GM11168 (cell line): ENCODE results near the gene COL17A1.

Experiments used
- in situ Hi-C: fragments of 300-500 bp; cut with MboI; formaldehyde crosslinking; loops from one replicate; pipeline ENCODE4 v1.12.0; 2022; ENCODE audit warnings: low sequenced_read_pairs; ENCODE audit not compliant: unreplicated experiment

COL17A1 gene

DNA sequence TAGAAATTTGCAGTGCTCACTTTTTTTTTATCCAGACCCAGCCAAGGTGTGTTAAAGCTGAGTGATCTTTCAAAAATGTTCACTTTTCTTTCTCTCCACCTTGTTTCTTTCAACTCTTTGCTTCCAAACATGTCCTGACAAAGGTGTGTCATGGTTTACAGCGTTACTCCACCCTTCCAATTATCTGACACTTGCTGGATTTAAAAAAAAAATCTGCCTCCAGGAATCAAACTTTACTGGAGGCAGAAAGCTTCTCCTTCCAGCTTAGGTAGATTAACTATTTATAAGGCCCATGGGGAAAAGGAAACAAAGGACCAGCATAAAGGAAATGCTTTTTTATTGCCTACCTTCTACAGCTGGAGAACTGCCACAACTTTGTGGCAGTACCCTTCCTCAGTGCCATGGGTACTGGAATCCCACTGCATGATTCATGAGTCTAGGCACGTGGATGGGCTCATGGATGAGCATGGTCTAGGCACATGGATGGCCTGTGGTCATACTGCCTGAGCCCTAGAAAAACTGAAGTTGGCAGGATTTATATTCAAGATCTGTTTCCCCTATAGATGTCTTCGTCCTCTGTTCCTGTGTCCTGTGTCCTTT is at the start of gene COL17A1:
TSS of gene COL17A1 (minus strand) at position 80 of the 600 bp plus-strand sequence. CDS start 5,207 bp downstream, outside the sequence.
- in situ Hi-C loops, result no loop called here

DNA sequence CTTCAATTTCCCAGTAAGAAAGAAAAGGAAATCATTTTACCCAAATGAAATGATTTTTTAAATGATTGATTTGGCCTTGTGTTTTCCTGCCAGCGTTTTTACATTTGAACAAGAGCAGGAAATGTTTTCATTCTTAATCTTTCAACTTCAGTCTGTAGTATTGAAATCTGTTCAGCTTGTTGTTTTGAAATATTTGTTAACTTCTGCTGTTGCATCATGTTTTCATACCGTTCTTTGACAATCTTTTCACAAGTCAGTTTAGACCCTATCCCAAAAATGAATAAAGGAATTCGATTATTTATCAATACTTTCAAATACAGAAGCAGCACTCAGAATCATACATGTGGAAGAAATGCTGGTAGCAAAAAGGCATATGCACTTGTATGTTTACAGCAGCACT is 44.4 kb upstream of the COL17A1 start:
- in situ Hi-C loops, result no loop called here

DNA sequence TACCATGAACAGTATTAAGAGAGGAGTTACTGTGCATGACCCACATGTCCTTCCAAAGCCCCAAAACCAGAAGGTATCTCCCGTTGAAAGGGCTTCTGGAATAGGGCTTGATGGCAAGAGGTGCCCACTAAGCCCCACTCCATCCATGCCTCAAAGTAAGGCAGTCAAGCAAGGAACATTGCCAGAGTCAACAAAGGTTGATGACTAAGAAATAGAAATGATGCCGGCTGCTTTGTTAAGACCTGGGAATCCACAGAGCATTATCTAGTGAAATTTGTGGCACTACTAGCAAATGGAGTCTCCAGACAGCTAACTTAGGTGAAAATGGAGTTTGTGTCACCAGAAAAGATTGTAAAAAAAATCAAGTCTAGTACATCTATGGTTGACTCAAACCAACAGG is 42.5 kb upstream of the COL17A1 start:
- in situ Hi-C loops, result no loop called here

DNA sequence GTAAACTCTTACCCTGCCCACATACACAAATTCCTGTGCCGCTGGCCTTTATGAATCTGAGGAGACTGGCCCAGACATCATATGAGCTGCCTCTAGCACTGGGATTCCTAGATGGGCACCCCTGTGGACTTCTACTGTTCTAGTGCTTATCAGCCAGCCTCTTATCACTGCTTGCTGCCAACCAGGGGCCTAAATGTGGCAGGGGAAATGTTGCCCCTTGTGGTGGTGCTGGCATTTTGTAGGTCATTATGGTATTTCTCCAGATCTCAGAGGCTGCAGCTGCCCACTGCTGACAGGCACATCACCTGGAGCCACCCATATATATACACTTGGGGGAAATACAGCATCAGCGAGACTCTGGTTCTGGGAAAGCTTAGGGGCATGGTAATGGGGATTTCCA is 41.7 kb upstream of the COL17A1 start:
- in situ Hi-C loops, result no loop called here

DNA sequence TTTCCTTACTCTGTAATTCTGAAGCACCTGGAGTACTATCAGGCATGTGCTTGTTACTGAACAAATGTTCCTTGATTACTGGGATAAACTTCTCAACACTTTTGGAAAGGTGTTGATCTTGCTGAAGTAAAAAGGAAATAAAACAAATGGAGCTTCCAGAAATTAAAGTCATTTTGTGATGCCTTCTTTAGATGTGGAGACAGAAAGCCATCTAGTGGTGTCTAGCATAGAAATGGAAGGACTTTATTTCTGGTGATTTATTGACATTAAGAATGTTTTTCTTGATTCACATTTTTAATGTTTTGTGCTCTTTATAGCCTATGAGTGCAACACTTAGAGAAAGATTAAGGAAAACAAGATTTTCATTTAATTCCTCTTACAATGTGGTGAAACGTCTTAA is 37.7 kb upstream of the COL17A1 start:
- in situ Hi-C loops, result no loop called here

DNA sequence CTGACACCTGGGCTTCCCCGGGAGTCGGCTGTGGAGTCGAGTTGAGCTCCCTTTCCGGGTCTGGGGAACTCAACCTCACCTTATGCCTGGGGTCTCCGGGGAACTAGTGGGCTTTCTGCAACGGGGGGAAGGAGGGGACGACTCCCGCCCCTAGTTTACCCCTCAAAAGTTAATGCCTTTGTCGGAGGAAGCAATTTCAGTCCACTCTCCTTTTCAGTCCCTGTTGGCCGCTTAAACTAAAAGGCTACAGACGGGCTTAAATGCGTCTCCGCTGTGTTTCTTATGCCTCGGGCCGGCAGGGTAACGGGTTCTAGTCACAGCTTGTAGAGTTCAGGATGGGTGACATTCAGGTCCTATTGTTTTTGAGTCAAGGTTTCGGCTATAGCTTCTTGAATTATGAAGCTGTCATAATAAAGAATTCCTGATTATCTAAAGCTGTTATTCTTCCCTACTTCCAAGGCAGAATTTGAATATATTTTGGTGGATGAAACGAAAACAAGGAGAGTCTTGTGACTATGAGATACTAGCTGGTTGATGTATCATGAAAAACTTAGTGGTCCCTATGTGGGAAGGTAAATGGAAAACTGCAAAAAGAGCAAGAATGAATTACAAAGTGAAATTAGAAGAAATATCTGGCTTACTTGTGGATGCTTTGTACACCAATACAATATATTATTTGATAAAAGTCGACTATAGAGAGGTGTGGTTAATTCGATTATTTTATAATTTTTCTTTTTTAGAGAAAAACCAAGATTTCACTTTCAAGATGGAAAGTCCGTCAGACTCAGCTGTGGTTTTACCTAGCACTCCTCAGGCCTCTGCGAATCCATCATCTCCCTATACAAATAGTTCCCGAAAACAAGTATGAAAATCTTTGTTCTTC is 36.8 kb upstream of the COL17A1 start:
- in situ Hi-C loops, result no loop called here

DNA sequence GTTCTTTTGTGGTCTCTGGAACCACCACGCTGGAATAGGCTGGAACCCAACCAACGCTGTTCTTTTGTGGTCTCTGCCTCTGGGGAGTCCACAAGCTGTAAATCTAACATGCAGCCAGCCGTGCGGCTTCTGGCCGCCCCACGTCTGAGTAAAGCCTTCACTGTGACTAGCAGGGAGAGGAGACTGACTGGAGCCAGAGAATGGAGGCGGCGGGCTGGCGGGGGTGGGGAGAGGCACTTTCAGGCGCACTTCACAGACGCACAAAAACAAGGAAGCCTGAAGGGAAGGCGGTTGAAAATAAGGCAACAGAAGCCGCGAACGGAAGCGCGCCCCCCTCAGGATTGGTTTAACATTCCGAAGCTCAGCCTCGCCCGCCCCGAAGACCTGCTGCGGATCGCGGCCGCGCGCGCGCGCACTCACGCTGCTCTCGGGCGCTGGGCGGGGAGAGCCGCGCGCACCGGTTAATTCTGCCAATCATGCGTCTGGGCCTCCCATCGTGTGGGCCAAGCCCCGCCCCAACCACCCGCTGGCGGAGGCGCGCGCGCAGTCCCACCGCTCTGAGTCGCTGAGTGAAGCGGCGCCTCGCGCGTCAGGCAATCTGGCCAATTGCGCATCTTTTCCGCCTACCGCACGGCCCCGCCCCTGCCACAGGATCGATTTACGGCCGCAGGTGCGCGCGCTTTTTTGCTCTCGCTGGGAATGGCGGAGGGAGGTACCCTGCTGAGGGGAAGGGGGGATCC is 36.0 kb upstream of the COL17A1 start, which contains the start of gene SFR1:
TSS of gene SFR1 (plus strand) at position 687 of the 740 bp plus-strand sequence. CDS start at position 700, 13 bp downstream.
- in situ Hi-C loops, result no loop called here

DNA sequence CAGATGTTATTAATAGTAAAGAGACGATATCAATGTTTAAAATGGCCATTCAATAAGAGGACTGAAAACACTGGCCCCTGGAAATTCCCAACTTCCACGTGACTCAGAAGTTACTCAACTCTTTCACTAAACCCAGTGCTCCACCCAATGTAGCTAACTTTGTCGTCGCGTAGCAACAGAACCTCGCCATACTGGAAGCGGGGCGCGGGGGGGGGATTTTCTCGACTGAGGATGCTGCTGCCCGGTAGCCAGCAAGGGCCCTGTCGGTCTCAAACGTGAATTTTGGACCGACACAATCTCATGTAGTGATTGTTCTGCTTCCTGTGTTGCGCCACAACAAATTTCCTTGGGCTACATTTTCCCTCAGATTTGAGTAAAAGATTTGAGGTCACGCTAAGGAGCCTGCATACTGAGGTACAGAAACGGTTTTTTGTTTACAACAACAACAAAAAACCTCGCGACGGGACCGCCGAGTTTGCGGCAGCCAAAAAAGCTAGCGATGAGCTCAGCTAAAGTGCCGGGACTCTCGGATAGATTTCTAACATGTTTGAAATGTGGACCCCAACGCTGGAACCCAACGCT is 35.3 kb upstream of the COL17A1 start:
- in situ Hi-C loops, result no loop called here

DNA sequence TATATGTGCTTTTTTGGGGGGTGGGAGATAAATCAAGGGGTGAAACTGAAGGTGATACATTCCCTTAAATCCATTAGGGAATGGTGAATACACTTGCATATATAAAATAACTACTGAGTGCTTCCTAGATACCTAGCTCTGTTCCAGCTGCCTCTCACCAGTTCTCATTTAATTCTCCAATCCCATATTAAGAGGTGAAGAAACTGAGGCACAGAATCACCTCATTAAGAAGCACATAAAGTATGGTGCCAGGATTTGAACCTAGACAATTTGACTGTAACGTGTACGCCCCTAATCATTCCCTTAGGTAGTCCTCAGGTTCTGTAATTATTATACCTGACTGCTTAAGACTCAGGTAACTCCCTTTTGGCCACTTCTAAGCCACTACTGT is 34.8 kb upstream of the COL17A1 start:
- in situ Hi-C loops, result no loop called here

DNA sequence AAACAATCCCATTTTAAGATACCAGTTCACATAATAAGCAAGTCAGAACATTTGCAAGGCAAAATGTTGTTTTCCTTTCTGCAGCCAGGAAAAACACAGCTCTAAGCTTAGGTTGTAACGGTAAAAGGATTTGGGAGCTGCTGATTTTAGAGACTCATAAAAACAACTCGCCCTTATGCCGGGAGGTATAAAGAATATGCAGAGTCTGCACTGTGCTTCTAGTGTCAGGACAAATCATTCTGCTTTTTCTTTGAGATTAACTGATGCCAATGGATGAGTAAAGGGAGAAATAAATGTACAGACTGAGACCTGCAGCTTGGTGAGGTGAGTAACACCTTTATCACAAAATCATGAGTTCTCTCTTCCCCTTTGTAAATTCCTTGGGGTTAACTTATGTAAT is 34.3 kb upstream of the COL17A1 start:
- in situ Hi-C loops, result no loop called here

DNA sequence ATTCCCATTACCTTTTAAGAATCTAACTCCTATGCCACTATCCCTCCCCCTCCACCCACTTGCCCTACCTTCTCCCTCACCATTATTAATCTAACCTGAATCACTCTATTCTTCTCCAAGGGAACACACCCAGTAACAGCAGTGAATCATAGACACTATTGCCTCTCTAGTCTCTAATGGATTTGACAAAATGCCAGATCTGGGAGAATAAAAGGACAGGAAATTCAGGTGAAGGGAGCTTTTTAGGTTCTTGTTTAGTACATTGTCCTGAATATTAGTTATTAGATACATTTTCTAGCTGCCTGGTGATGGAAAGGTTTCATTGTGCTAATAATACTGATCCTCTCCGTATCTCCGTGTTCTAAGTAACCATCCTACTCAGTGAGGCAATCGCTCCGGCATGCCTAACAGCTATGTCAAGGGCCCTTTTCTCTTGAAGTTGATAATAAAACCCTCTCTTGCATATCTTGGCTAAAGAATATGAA is 32.2 kb upstream of the COL17A1 start:
- in situ Hi-C loops, result no loop called here

DNA sequence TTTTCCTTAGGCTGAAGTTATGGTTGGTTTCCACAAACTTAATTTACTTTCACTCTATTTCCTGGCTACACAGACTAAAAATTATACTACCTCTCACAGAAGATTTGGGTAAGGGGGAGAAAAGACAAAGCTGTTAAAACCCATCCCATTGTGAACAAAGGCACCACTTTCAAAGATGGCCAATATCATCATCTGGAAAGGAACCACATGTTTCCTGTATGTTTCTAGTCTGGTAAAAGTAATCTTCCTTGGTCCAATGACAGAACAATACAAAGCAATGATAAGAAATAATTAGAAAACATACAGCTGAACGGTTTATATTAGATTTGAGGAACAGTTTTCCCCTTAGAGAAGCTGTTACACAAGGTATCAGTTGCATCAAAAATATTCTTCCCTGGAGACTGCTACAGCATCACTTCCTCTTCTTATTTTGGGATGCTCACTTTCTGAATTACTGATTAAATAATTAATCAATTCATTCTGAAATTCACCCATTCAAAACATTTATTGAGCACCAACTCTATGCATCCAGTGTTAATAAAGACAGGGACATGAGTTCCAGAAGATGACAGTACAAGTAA is 27.8 kb upstream of the COL17A1 start:
- in situ Hi-C loops, result no loop called here

DNA sequence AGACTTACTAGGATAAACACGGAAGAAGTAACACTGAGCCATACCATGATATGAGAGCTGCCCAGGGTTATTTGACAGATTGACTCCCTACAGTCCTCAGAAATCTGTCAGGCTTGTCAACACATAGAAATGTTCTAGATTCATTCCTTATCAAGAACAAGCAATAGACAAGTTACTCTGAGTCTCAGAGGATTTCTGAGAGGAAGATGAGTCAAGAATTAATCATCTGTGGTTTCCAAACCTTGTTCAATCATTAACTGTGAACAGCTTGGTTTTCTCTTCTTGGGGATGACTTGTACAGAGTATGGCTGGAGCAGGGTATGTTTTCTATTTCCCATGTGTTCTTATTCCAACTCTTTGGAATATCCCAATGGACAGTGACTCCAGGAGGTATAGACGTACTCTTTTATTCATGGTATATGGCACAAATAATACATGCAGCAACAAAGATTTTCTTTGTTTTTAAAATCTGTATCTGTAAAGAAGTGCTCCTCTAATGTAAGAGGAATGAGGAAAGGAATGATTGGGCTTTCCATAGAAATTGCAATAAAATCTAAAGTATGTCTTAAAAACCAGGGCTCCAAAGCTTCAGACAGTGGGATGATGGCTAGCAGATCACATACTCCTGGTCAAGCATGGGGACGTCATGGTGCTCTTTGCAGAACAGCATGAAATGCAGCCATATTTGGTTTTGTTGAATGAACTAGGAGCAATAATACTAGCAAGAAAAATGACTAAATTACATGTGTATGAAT is 24.4 kb upstream of the COL17A1 start:
- in situ Hi-C loops, result no loop called here

DNA sequence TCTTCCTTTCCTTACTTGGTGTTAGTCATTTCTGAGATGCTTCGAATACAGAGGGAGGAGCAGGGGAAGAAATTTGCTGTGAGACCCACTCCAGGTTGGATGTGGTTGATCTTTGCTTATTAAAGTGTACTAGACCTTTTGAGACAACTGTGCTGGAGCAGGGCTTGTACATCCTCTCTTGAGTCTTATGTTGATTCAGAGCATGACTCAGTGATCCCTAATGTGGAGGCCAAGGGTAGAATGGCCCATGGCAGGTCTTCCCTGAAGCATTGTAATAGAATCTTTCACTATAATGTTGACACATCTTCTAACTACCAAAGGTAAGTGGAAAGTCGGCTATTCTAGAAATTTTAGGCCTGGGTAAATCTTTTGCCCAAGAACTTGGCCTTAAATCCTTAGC is 19.2 kb upstream of the COL17A1 start:
- in situ Hi-C loops, result no loop called here

DNA sequence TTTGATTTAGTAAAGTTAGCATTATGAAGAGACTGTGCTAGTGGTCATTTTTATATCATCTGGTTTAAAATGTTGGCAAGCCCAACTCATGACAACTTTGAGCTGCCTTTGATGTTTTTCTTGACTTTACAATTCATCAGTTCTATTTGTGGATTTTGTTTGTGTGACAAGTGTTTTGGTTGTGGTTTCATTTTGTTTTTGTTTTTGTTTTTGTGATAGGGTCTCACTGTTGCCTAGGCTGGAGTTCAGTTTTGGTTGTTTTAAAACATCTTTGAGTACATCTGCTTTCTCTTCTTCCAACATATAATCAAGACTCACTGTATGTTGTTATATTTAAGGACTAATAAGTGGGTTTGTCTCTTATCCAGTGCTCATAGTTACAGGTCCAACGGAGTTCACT is 18.7 kb upstream of the COL17A1 start:
- in situ Hi-C loops, result no loop called here

DNA sequence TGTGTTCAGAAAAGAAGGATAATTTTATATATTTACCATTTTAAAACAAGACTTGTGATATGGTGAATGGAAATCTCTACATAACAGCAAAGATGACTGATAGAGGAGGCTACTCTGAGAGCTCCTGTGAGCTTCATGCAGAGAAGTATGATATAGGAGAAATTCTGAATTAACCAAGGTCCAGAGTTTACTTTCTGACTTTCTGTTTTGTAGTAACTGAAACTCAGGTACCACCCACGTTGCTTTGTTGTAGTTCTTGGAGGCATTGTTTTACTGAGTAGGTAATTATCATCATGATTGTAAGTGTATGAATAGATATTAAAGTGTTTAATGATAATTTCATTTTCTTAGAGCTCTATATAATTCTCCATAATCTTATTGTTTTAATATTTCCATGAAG is 18.3 kb upstream of the COL17A1 start:
- in situ Hi-C loops, result no loop called here

DNA sequence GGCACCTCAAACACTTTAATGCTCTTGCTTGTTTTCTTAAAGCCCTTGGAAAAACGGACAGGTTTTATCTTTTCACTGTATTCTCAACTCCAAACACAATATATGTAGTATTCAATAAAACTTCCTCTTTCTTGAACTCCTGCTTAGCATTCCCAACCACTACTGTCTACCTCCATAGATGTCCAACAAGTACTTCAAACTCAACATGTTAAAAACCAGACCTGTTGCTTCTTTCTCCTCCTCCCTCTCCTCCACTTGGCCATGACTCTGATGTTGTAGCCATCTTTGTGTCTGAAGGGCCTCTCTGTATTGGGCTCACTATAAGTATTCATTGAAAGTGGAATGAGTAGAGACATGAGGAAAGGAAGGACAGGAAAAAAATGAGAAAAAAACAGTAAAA is 16.2 kb upstream of the COL17A1 start:
- in situ Hi-C loops, result no loop called here

DNA sequence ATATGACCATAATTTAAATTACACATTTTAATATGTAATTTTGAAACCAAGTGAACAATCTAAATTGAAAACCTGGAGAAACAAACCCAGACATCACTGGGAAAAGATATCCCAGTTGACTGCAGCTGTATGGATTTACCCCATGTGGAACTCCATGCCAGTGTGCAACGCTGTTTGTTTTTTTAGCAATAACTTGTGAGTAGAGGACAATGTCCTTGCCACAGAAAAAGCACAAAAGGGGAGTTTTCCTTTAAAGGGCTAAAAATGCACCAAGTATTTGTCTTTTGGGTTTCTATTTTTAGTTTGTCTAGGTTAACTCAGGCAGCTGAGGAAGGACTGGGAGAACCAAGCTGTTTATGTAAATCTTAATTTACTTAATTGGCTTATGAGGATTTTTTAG is 15.1 kb upstream of the COL17A1 start:
- in situ Hi-C loops, result no loop called here

DNA sequence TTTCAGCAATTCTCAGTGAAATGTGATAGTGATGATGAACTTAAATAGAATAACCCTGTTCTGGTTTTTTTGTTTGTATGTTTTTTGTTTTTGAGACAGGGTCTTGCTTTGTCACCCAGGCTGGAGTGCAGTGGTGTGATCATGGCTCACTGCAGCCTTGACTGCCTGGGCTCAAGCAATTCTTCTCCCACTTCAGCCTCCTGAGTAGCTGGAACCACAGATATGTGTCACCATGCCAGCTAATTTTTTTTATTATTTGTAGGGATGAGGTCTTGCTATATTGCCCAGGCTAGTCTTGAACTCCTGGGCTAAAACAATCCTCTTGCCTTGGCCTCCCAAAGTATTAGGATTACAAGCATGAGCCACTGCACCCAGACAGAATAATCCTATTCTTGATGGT is 14.3 kb upstream of the COL17A1 start:
- in situ Hi-C loops, result no loop called here

DNA sequence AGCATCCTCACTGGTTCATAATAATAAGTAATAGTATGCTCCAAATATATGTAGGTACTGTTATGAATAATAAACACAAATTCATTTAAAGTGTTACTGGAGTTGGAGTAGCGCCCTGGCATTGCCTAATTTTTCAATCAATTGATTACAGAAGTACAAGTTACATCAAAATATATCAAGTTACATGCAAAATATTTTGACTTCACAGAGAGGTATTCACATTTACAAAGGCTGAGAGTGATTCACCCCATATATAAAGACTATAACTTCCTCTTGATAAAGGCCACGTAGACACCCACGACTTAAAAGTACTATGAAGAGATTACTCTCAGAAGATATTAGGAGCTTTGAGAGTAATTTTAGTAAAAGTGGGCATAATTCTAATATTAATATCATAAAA is 13.6 kb upstream of the COL17A1 start:
- in situ Hi-C loops, result no loop called here
